NCI-H2029 (cell line): ENCODE measurements around the gene SENP7.
"Not testable (repeated sequence)": the region's sequence is repeated elsewhere in the genome, so short reads cannot be mapped to it uniquely, and the experiment has no call there.

Source experiments
- DNase-seq: peaks from one replicate; lab custom pipeline; 2025; lab: John Stamatoyannopoulos, UW

Gene SENP7, protein sequence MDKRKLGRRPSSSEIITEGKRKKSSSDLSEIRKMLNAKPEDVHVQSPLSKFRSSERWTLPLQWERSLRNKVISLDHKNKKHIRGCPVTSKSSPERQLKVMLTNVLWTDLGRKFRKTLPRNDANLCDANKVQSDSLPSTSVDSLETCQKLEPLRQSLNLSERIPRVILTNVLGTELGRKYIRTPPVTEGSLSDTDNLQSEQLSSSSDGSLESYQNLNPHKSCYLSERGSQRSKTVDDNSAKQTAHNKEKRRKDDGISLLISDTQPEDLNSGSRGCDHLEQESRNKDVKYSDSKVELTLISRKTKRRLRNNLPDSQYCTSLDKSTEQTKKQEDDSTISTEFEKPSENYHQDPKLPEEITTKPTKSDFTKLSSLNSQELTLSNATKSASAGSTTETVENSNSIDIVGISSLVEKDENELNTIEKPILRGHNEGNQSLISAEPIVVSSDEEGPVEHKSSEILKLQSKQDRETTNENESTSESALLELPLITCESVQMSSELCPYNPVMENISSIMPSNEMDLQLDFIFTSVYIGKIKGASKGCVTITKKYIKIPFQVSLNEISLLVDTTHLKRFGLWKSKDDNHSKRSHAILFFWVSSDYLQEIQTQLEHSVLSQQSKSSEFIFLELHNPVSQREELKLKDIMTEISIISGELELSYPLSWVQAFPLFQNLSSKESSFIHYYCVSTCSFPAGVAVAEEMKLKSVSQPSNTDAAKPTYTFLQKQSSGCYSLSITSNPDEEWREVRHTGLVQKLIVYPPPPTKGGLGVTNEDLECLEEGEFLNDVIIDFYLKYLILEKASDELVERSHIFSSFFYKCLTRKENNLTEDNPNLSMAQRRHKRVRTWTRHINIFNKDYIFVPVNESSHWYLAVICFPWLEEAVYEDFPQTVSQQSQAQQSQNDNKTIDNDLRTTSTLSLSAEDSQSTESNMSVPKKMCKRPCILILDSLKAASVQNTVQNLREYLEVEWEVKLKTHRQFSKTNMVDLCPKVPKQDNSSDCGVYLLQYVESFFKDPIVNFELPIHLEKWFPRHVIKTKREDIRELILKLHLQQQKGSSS

DNA sequence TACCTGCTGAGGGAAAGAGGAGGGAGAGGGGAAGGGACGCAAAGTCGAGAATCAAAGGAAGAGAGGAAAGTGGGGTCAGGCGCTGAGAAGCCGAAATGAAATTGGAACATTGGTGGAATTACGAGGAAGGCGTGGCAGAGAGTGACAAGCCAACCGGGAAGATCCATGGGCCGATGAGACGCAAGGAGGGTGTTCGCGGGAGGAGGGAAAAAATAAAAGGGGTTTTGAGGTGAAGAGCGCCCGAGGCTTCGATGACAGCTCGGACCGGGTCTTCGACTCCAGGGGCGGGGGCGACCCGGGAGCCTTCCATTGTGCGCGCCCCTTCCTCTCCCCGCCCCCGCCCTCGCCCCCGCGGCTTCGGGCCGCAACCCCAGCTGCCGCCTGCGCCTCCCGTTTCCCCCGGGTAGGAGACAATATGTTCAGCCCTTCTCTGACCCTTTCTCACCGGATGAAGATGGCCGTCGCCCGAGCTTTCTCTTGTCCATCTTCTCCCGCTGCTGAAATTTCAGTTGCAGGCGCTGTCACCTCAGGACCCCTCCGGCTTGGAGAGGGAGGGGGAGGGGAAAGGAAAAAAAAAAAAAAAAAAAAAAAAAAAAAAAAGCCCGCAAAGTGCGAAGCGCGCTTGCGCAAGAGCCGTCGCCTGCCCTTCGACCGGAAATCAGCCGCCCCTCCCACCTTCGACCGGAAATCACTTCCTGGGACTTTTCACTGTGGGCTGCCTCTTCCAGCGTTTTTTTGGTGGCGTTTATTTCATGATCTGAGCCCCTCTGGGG lies at the start of gene SENP7:
Gene SENP7, minus strand, starts transcription at position 567 of the 773 bp plus-strand sequence. Its CDS starts 82 bp downstream, at position 485.
- DNase-seq, result peak; percentile 66

DNA sequence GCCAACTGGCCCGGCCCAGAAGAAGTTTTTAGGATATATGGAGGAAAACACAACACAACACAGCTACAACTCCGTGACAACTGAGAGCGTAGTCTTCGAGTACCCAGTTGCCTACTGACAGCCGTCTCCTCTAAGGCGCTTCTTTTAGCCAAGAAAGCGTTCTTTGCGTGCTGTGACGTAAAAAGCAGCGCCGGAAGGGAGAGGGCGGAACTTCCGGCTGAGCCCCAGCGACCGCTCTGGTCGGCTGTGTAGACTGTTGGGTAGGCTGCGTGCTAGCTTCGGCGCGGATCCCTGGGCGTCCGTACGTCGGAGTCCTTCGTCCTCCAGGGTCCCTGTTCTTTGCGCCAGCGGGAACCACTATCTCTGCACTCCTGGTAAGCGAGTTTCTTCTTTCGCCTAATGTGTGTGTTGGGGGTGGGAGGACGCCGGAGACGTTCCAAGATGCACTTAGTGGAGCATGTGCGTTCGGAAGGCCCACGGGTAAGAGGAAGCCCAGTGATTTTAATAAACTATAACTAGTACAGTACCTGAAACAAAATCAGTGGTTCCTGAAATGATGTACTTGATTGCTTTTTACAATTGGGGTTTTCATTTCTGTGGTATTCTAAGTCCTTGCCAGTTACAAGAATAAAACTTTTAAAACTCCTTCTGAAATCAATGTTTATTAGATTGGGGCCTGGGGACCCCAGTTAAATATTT lies 48.8 kb upstream of the SENP7 start, which contains the start of gene TRMT10C:
Gene TRMT10C, plus strand, starts transcription at position 239 of the 699 bp plus-strand sequence. CDS start 2,914 bp downstream, outside the sequence.
- peak; percentile 88 for DNase-seq

- DNase-seq, result no peak
Measured at GRCh38 chr3:101556064-101556463, 43.1 kb upstream of the SENP7 start.

- DNase-seq, result not testable (repeated sequence)
Measured at GRCh38 chr3:101553381-101553780, 40.4 kb upstream of the SENP7 start.

- not testable (repeated sequence) for DNase-seq
Measured at GRCh38 chr3:101551359-101552081, 38.5 kb upstream of the SENP7 start.

- no peak for DNase-seq
Measured at GRCh38 chr3:101549473-101549872, 36.5 kb upstream of the SENP7 start.

GRCh38 chr3:101548527-101549105 lies 35.6 kb upstream of the SENP7 start:
- DNase-seq, result no peak

- no peak for DNase-seq
Measured at GRCh38 chr3:101544161-101544850, 31.3 kb upstream of the SENP7 start.

GRCh38 chr3:101542957-101543356 lies 29.9 kb upstream of the SENP7 start:
- no peak for DNase-seq

DNA sequence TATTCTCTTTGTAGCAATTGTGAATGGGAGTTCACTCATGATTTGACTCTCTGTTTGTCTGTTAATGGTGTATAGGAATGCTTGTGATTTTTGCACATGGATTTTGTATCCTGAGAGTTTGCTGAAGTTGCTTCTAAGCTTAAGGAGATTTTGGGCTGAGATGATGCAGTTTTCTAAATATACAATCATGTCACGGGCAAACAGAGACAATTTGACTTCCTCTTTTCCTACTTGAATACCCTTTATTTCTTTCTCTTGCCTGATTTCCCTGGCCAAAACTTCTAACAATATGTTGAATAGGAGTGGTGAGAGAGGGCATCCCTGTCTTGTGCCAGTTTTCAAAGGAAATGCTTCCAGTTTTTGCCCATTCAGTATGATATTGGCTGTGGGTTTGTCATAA lies 23.9 kb upstream of the SENP7 start:
- not testable (repeated sequence) for DNase-seq

GRCh38 chr3:101536266-101536665 lies 23.3 kb upstream of the SENP7 start:
- DNase-seq, result no peak

- no peak for DNase-seq
Measured at GRCh38 chr3:101535221-101535620, 22.2 kb upstream of the SENP7 start.

- DNase-seq, result no peak
Measured at GRCh38 chr3:101533603-101533968, 20.6 kb upstream of the SENP7 start.

- DNase-seq, result no peak
Measured at GRCh38 chr3:101532783-101533602, 20.0 kb upstream of the SENP7 start.

GRCh38 chr3:101531473-101532086 lies 18.6 kb upstream of the SENP7 start:
- no peak for DNase-seq

DNA sequence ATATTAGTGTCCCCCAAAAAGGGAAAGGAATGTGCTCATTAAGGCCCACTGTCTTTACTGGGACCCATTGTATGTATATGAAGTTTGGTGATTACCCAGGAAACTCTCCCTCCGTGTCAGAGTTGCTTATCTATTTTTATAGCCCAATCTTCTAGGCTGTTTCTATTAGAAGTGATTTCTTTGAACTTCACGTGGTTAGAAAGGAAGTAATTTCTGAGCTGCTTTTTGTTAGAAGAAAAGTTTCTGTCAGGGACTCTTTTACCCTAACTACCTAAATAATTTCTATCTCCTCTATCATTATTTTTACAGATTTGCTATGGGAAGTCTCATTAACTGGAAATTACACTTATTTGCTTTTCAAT lies 17.7 kb upstream of the SENP7 start:
- no peak for DNase-seq

- DNase-seq, result no peak
Measured at GRCh38 chr3:101529816-101530685, 17.0 kb upstream of the SENP7 start.
